PC-9 (cell line): ENCODE results near the gene UNC50. TPM values are rescaled to one million over a fixed set of nuclear protein-coding genes. Genes with fewer than 3 reads are reported as not detected.

Experiments
- Bru-seq: library from RNA; stranded (reverse); fragments of 400-500 nt; gene quantifications from one replicate; lab custom pipeline; 2021; lab: Mats Ljungman, UMichigan
- BruChase-seq, 2 experiments: library from RNA; stranded (reverse); fragments of 400-500 nt; gene quantifications; one replicate each; lab custom pipeline; 2021; lab: Mats Ljungman, UMichigan
- BruUV-seq: library from RNA; stranded (reverse); fragments of 400-500 nt; replicated peaks from 2 replicates; lab custom pipeline; 2021; lab: Mats Ljungman, UMichigan
- CTCF ChIA-PET: fragments of 300-600 bp; sonication (Branson Sonifier 250); formaldehyde crosslinking; loops from one replicate; lab custom pipeline; 2022; ENCODE audit warnings: antibody characterized with exemption; lab: Charles Lee
- POLR2A ChIA-PET: fragments of 300-600 bp; sonication (Branson Sonifier 250); formaldehyde crosslinking; loops from one replicate; lab custom pipeline; 2022; ENCODE audit warnings: antibody characterized with exemption; ENCODE audit not compliant: unreplicated experiment; lab: Charles Lee
- DNase-seq, 2 experiments: peaks; one replicate each; pipeline versions ENCODE4 v3.0.0 to v3.0.0-alpha.2; 2015 to 2022; ENCODE audit warnings: mixed read lengths in 1 of 2
- H2AFZ ChIP-seq: fragments of 200-600 bp; sonication (generic); 2 replicates; pipeline ENCODE4 v1.8.1; 2017; ENCODE audit warnings: antibody characterized with exemption
- H3F3A ChIP-seq: fragments of 200-600 bp; sonication (generic); 2 replicates; pipeline ENCODE4 v1.8.1; 2017; ENCODE audit warnings: antibody characterized with exemption, mild to moderate bottlenecking, low read depth; ENCODE audit not compliant: insufficient read depth
- H3K27ac ChIP-seq: fragments of 200-600 bp; sonication (generic); 2 replicates; pipeline ENCODE4 v1.6.1; 2016; ENCODE audit warnings: mixed run types
- H3K27me3 ChIP-seq: fragments of 200-600 bp; sonication (generic); 2 replicates; pipeline ENCODE4 v1.6.1; 2016; ENCODE audit warnings: low read depth, mixed run types; ENCODE audit not compliant: insufficient read depth
- H3K36me3 ChIP-seq: fragments of 200-600 bp; sonication (generic); 2 replicates; pipeline ENCODE4 v1.6.1; 2016; ENCODE audit warnings: low read depth, mixed run types
- H3K4me1 ChIP-seq: fragments of 200-600 bp; sonication (generic); replicated peaks from 2 replicates; pipeline ENCODE4 v1.6.1; 2016; ENCODE audit warnings: mixed run types; ENCODE audit not compliant: insufficient read depth
- H3K4me2 ChIP-seq: fragments of 200-600 bp; sonication (generic); 2 replicates; pipeline ENCODE4 v1.6.1; 2017; ENCODE audit warnings: mixed run types
- H3K4me3 ChIP-seq: fragments of 200-600 bp; sonication (generic); 2 replicates; pipeline ENCODE4 v1.6.1; 2016; ENCODE audit warnings: mixed run types
- H3K79me2 ChIP-seq: fragments of 200-600 bp; sonication (generic); 2 replicates; pipeline ENCODE4 v1.6.1; 2017; ENCODE audit warnings: low read depth, mixed run types
- H3K9me2 ChIP-seq: fragments of 200-600 bp; sonication (generic); 2 replicates; pipeline ENCODE4 v1.8.1; 2017; ENCODE audit warnings: mild to moderate bottlenecking; ENCODE audit not compliant: insufficient read depth
- H3K9me3 ChIP-seq: fragments of 200-600 bp; sonication (generic); 2 replicates; pipeline ENCODE4 v1.8.1; 2016; ENCODE audit warnings: low read depth; ENCODE audit not compliant: insufficient read depth
- H4K20me1 ChIP-seq: fragments of 200-600 bp; sonication (generic); 2 replicates; pipeline ENCODE4 v1.8.1; 2017; ENCODE audit not compliant: insufficient read depth
- EZH2 ChIP-seq: fragments of 200-600 bp; sonication (generic); IDR thresholded peaks from 2 replicates; pipeline ENCODE4 v1.8.0; 2017; ENCODE audit warnings: antibody characterized with exemption, low read depth
- intact Hi-C: fragments of 100-400 bp; cut with micrococcal nuclease; formaldehyde crosslinking; loops from one replicate; pipeline ENCODE4 v1.10.0; 2022; ENCODE audit not compliant: unreplicated experiment
- long read RNA-seq: library from polyadenylated mRNA; stranded (forward); transcript quantifications from one replicate; pipeline ENCODE4 v2.0.0, GENCODE V29; 2022
- total RNA-seq: library from RNA; stranded (reverse); gene quantifications from 2 replicates; pipeline ENCODE4 v1.2.3, GENCODE V29; 2021
- TF ChIP-seq, protein P1 (sequence below): fragments of 200-600 bp; sonication (generic); conservative IDR thresholded peaks from 2 replicates; pipeline ENCODE4 v1.6.1; 2017; ENCODE audit warnings: mixed run types, antibody characterized with exemption, mild to moderate bottlenecking, moderate library complexity

Gene UNC50, protein sequence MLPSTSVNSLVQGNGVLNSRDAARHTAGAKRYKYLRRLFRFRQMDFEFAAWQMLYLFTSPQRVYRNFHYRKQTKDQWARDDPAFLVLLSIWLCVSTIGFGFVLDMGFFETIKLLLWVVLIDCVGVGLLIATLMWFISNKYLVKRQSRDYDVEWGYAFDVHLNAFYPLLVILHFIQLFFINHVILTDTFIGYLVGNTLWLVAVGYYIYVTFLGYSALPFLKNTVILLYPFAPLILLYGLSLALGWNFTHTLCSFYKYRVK
- 38.1 and 46.0 TPM in 2 replicates for total RNA-seq
- percentile 90 among the genes with signal in this experiment for Bru-seq, nascent RNA
- BruChase-seq, experiment 1, labeled RNA remaining after a 2-hour chase, result percentile 97 among the genes with signal in this experiment
- BruChase-seq, experiment 2, labeled RNA remaining after a 6-hour chase, result percentile 93 among the genes with signal in this experiment
- long read RNA-seq, transcript UNC50-201 (6 exons, 1,143 nt), result major isoform, 113 of 149 reads
- long read RNA-seq, partial matches to known transcripts, result 3 of 149 reads
- long read RNA-seq, other reads (novel, unspliced or antisense), result 30 of 149 reads

DNA sequence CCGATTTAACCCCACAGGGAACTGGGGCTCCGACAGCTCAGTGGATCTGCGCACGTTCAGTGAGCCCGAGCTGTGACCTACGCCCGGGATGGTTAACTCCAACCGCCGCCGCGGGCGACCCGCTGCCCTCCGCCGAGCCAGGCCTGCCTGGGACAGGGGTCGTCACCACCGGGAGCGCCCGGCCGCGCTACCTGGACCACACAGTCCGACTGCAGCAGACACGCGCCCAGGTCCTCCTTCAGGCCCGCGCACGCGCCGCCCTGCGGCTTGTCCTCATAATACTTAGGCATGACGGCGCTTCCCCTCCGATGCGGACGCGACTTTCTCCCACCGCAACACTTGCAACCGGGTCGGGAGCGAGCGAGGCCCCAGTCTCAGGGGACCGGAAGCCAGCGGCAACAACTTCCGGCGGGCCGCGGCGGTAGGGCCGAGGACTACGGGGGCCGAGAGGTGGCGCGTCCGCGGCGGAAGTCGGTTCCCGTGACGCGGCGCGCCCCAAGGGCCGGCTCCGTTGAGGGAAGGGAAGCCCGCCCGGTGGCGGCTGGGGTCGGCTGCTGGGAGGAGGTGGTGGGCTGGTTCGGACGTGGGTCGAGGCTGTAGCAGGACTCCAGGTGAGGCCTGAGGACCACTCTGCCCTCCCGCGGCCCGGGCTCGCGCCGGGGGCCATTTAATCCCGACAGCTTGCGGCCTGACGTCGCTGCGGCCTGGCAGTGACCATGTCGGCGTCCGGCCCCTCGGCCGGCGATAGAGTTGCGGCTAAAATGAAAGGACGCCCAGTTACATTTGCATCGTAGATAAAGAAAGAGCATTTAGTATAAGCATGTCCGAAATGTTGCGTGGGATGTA lies at the start of gene UNC50, which contains the start of gene COA5:
TSS of gene UNC50 (plus strand) at position 474 of the 846 bp plus-strand sequence. CDS start 1,171 bp downstream, outside the sequence.
TSS of gene COA5 (minus strand) at position 397 of the 846 bp plus-strand sequence. CDS start at position 290, 107 bp downstream.
- H3K4me3 ChIP-seq, result peak within 1 kb of the TSS; percentile 77
- TF ChIP-seq, protein P1, sequence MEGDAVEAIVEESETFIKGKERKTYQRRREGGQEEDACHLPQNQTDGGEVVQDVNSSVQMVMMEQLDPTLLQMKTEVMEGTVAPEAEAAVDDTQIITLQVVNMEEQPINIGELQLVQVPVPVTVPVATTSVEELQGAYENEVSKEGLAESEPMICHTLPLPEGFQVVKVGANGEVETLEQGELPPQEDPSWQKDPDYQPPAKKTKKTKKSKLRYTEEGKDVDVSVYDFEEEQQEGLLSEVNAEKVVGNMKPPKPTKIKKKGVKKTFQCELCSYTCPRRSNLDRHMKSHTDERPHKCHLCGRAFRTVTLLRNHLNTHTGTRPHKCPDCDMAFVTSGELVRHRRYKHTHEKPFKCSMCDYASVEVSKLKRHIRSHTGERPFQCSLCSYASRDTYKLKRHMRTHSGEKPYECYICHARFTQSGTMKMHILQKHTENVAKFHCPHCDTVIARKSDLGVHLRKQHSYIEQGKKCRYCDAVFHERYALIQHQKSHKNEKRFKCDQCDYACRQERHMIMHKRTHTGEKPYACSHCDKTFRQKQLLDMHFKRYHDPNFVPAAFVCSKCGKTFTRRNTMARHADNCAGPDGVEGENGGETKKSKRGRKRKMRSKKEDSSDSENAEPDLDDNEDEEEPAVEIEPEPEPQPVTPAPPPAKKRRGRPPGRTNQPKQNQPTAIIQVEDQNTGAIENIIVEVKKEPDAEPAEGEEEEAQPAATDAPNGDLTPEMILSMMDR, result peak; percentile 1
- no peak for TF ChIP-seq EZH2
- DNase-seq, result peak; percentile 83 to 91
- H3K9me2 ChIP-seq, result no peaks in the 10 kb centered on the region
- no peaks in the 10 kb centered on the region for H3K9me3 ChIP-seq
- peaks cover 3% of the 10 kb centered on the region; the same call in 1 of the 2 replicates for H4K20me1 ChIP-seq
- CTCF ChIA-PET, result interaction anchor here (0.8 kb wide), 1 partner anchor 856 kb away, joined by 4 read pairs; no protein-coding TSS in a partner anchor
- H3K4me1 ChIP-seq, result peaks cover 25% of the 10 kb centered on the region
- no peaks in the 10 kb centered on the region for H3K27me3 ChIP-seq
- peaks cover 5% of the 10 kb centered on the region for H3F3A ChIP-seq
- POLR2A ChIA-PET, result interaction anchor here (0.5 to 0.7 kb wide), 2 partner anchors 12 to 1019 kb away, joined by 5 to 9 read pairs; no protein-coding TSS in a partner anchor
- peaks cover 65% of the 10 kb centered on the region for H3K79me2 ChIP-seq
- peak within 1 kb of the TSS; percentile 93 for H2AFZ ChIP-seq
- H3K4me2 ChIP-seq, result peak within 1 kb of the TSS; percentile 96
- no TSS peak for BruUV-seq
- intact Hi-C loops, result loop anchor here (5.0 to 10.0 kb wide), 2 partner anchors 459 to 894 kb away; partner anchors contain the start of gene ZAP70
- peak within 1 kb of the TSS; percentile 70 for H3K27ac ChIP-seq
- peaks cover 31% of the 10 kb centered on the region for H3K36me3 ChIP-seq

DNA sequence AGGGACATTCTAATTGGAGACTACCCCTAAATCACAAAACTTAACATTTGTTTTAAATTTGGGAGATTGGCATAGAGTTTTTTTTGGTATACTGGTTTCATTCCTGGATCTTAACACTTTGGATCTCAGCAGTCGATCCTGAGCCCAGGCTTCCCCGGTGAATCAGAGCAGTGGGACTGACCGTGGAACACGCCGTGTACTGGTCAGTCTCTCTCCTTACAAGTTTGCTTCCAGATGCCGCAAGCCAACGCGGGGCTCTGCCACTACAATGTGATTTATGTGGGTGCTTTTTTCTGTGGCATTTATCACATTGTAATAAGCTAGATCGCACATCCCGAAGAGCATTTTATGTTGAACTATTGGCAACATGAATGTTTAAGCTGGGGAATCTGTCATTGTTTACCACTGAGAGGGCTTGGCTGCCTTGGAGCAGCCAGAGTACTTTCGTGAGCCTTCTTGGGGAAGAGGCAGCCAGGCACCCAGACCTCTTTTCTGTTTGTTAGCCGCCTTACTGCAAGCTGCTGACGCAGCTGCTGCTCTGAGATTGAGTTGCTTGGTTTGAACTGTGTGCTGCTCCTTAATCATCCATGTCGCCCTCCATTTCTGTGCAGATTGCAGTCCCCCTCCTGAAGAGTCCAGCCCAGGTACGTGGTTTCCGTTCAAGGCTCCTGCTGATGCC lies 49.4 kb upstream of the UNC50 start:
- Histone ChIP-seq H3K36me3 (no peaks in the 10 kb centered on the region; the same call in 1 of the 2 replicates), H3K4me2 (no peak overlapping the region), H4K20me1 (no peaks in the 10 kb centered on the region), H3K4me3 (no peak overlapping the region), H3K4me1 (no peaks in the 10 kb centered on the region), H3K9me2 (no peaks in the 10 kb centered on the region), H3K27me3 (no peaks in the 10 kb centered on the region), H3F3A (no peaks in the 10 kb centered on the region), H3K9me3 (no peaks in the 10 kb centered on the region), H2AFZ (no peak overlapping the region), H3K79me2 (no peaks in the 10 kb centered on the region), H3K27ac (no peak overlapping the region)
- intact Hi-C loops, result no loop called here
- TF ChIP-seq, protein P1, result no peak
- no peak for TF ChIP-seq EZH2
- no peak for DNase-seq
- BruUV-seq, result no TSS peak
- POLR2A ChIA-PET, result no interaction called here
- CTCF ChIA-PET, result interaction anchor here (1.1 to 1.4 kb wide), 2 partner anchors 79 to 90 kb away, joined by 4 read pairs; no protein-coding TSS in a partner anchor
